OCI-M2 (cell line): ENCODE data around the gene CEP55.

ENCODE experiments used
- DNase-seq: peaks from one replicate; lab custom pipeline; 2025; ENCODE audit not compliant: unreplicated experiment; lab: John Stamatoyannopoulos, UW

The CEP55 gene

DNA sequence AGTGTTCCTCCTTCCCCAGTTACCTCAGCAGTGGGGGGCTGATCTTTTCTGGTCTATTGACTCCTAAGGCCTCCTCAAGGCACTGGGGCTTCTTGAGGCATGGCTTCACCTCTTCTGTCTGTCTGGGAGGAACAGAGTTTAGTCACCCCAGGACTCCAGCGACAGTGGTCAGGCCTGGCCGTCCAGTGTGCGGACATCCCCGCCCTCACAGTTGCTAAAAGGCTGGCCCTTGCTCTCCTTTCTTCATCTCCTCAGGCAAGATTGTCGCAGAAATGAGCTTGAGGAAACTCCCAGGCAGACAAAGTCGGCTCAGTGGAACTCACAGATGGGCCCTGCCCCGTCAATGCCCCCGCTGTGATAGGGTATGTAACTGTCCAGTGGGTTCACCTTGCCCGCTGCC is 63.1 kb downstream of the CEP55 start:
- no peak for DNase-seq

DNA sequence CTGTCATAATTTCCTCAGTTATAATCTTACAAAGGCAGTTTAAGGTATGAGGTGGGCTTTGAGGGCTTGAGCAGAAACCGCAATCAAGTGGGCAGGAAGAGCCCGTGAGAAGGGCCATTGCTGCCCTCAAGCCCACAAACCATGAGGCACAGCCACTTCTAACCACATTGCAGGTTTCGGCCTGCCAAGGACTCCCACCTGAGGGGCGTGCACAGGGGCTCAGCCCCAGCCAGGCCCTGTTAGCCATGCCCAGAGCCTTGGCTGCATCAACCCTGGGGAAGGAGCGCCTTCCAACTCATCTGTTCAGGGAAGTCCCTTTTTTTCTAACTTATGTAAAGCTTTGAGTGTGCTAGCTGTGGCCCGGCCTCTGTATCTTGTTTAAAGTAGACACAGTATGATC is 64.1 kb downstream of the CEP55 start:
- DNase-seq, result no peak

DNA sequence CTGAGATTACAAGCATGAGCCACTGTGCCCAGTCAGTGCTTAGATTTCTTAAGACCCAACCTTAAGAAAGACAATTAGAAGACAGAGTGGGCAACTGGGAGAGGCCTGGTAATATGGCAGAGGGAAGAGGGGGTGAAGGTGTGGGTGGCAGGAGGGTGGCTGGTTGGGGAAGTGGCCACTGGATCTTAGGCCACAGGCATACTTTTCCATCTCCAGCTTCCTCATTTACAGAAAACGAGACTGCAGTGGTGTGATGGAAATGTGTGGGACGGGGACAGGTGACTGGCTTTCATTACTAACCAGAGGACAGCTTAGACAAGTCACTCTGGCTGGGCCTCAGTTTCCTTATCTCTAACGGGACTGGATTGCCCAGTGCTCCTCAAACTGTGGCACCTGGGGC is 69.0 kb downstream of the CEP55 start:
- DNase-seq, result no peak

DNA sequence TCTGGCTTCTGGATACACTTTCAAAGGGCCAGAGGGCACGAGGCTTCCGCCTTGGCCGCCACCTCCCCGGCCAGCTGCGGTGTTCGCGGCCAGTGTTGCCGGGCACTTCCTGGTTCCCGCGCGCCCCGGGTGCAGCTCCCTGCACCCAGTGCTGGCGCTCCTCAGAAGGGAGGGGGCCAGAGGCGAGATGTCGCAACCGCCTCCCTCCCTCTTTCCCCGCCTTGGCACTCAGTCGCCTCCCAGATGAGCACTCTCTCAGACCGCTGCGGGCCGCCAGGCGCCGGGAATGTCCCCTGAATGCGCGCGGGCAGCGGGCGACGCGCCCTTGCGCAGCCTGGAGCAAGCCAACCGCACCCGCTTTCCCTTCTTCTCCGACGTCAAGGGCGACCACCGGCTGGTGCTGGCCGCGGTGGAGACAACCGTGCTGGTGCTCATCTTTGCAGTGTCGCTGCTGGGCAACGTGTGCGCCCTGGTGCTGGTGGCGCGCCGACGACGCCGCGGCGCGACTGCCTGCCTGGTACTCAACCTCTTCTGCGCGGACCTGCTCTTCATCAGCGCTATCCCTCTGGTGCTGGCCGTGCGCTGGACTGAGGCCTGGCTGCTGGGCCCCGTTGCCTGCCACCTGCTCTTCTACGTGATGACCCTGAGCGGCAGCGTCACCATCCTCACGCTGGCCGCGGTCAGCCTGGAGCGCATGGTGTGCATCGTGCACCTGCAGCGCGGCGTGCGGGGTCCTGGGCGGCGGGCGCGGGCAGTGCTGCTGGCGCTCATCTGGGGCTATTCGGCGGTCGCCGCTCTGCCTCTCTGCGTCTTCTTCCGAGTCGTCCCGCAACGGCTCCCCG is 70.2 kb downstream of the CEP55 start, which contains the start of gene FFAR4:
TSS of gene FFAR4 (plus strand) at position 231 of the 842 bp plus-strand sequence. CDS start at position 287, 56 bp downstream.
- no peak for DNase-seq

DNA sequence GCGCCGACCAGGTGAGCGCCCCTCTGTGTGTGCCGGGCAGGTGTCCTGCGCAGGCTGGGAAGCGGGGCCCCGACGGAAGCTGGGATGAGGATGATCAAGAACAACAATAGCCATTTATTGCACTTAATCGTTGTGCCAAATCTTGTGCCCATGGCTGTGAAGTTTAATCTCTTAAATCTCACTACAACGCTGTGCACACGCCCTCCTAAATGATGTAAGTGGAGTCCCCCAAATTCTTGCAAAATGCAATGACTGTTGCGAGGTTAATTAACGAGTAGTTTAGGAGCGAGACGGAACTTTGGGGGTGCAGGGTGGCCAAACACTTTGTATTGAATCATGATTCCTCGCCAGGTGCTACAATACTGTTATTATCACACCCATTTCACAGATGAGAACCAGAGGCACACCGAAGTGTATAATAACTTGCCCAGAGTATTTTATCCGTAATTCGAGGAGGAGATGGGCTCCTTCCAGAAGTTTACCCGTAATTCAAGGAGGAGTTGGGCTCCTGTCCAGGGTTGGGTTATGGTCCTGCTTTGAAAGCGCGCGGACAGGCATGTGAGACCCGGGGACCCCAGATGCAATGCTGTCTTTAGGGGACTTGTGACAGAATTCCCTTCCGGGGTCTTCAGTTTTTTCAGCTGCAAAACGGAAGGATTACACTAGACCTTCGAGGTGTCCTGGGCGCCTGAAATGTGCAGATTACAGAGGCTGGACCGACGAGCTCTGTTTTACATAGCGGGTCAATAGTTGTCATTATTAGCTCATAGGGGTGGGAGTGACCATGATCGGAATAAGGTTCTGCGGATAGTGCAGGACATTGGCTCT is 71.1 kb downstream of the CEP55 start:
- DNase-seq, result no peak

DNA sequence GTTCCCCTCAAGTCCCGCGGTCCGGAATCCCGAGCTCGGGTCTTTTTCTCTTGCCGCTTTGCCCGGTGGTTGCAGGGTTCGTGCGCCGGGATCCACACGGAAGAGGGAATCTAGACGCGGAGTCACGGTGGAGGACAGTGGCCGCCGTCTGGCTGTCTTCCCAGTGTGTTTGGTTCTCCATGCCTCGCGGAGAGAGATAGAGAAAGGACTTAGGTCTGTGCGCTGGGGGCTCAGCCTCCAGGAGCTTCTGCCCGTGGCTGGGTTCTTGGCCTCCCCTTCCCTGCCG is 71.6 kb downstream of the CEP55 start:
- DNase-seq, result no peak

DNA sequence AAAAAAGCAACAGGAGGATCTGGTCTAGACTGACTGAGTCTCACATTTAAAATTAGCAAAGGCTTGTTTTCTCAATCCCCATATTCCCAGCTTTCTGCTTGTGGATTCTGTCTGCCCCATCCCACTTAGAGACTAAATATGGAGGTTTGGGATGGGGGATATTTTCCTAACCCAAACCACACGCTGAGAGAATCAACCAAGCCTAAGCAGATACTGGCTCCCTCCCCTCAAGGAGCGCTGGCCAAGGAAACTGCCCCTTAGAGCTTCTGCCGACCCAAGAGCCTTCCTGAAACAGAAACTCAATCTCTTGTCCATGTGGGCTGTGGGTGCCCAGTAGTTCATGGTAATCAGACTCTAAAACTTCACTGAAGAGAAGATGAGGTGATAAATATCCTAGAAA is 74.0 kb downstream of the CEP55 start:
- DNase-seq, result no peak

DNA sequence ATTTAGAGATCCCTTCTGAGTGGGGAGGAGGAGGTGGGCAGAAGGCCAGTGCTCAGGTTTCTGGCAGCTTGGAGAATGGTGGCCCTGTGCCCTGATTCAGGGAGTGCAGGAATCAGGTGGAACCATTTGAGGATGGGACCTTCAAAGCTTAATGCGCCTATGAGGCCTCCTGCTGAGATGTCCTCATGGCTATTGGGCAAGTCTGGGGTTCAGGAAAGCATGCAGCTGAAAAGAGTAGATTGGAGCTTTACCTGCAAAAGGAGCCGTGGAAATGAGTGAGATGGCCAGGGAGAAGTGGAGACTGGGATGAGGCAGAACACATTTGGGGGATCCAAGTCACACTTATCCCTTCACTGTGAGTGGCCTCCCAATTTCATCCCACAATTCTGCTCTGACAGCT is 76.2 kb downstream of the CEP55 start:
- DNase-seq, result no peak

DNA sequence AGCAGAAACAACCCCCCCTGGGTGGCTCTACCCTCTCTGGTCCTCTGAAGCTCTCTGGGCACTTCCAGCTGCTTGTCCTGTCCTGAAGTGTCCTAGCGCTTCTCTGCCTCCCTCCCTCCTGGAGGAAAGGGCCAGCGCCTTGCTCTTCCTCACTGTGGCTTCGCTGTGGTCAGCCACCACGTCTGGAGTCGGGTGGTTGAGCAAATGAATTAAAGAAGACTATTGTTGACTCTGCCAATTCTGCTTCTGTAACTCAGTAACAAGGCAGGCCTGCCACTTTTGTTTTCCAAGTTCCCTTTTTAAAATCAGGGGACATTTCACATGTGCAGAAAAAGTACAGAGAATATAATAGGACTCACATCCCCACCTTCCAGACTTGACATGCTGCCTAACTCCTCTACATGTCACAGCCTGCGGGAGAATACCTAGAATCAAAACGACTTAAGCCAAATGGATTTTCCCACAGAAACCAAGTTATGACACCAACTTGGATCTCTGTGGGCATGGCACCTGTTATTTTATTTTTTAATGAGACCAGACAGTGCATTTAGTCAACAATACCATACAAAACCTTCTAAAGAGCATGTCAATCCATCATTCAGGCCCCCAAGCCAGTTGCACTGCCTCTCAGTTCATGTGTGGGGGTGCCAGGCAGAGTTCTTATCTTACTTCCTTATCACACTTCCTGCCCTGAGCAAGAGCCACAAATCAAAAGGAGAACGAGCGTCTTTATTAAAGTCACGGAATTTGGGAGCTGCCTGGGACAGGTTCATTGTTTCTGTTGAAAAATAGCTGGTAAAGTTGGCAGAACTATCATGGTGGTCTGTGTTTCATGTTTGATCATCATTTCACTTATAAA is 76.9 kb downstream of the CEP55 start:
- DNase-seq, result no peak

DNA sequence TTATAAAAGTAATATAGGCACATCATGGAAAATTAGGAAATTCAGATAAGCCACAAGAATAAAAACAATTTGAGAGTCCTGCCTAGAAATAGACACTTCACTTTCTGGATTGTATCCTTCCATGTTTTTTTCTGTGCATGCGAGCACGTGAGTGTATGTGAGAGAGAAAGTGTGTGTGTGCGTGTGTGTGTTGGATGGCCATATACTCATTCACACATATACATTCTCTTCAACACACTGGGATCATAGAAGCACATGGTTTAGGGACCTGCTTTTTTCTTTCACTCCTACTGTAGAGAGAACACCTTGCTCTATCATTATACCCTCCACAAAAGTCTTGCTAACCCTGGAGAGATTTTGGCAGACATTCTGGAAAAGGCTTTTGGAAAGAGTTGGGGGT is 77.5 kb downstream of the CEP55 start:
- DNase-seq, result no peak

DNA sequence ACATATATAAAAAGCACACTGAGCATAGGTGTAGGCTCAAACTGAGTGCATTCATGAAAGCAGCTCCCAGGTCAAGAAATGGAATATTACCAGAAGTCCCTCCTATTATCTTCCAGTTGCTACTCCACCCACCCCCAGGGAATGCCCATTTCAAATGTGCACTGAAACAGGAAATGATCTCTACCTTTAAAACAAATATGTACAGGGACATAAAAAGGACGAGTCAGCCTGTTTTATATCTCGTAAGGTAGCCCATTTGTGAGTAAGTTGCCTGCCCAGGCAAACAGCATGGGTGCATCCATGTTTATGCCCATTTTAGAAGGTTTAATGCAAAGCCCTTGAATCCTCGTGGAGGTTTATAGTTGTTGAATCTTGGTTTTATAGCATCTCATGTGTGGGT is 80.5 kb downstream of the CEP55 start:
- DNase-seq, result no peak

DNA sequence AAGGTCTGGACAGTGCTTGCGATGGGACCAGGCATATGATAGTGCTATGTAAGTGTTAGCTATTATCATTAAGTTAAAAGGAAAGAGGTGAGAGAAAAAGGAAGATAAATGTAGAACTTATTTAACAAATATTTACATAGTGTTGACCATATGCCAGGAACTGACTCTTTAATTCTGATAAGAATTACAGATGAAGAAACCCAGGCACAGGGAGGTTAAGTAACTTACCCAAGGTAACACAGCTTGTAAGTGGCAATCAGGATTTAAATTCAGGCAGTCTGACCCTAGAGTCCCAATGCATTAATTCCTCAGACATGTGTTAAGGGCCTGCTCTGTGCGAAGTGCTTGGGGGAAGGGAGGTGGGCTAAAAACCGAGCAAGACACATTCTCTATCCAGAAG is 81.2 kb downstream of the CEP55 start:
- no peak for DNase-seq
